Mucosa of descending colon (tissue), 3 donors: ENCODE measurements around the gene DLG2. TPM values are rescaled to one million over a fixed set of nuclear protein-coding genes. Genes with fewer than 3 reads are reported as not detected.

Source experiments
- ATAC-seq: fragments of 200-7000 bp; cut with Tn5 transposase; one replicate; pipeline ENCODE4 v1.9.1; 2020; ENCODE audit warnings: mild to moderate bottlenecking, moderate library complexity
- DNase-seq, 3 donors: peaks; one replicate each; pipeline ENCODE4 v3.0.0-alpha.2; 2020
- H3K36me3 ChIP-seq: fragments of 200-600 bp; one replicate; pipeline ENCODE4 v1.8.0; 2021; ENCODE audit warnings: low read depth, mild to moderate bottlenecking
- H3K4me1 ChIP-seq: fragments of 200-600 bp; one replicate; pipeline ENCODE4 v1.8.0; 2021; ENCODE audit warnings: low read depth, mild to moderate bottlenecking
- H3K4me3 ChIP-seq: fragments of 200-600 bp; one replicate; pipeline ENCODE4 v1.8.0; 2021; ENCODE audit warnings: mild to moderate bottlenecking
- H3K9me3 ChIP-seq: fragments of 200-600 bp; one replicate; pipeline ENCODE4 v1.8.0; 2021; ENCODE audit warnings: mild to moderate bottlenecking
- CTCF ChIP-seq: fragments of 200-600 bp; IDR thresholded peaks from one replicate; pipeline ENCODE4 v1.8.0; 2022; ENCODE audit warnings: antibody characterized with exemption, mild to moderate bottlenecking
- intact Hi-C, 2 donors: fragments of 100-400 bp; cut with DNase I in 1 of 2; cut with micrococcal nuclease in 1 of 2; formaldehyde crosslinking; loops; one replicate each; pipeline versions ENCODE4 v1.11.0 to v1.11.1; 2022; cut with DNase I, micrococcal nuclease
- total RNA-seq, 3 donors: library from RNA; stranded (reverse); fragmentation: NEBNext Ultra II Directional in 2 of 3; extraction: Animal tissue kit (Norgen Biotek cat#: 25700) in 2 of 3; gene quantifications; one replicate each; pipeline versions ENCODE4 v1.2.1 to v1.2.4, GENCODE V29; 2021 to 2023
- donor health status: DM: no; HTN: no; CAD: no; lungs with moderate emphysema.
- donor health status: DM: no; HTN: no; CAD: no.
- donor health status: DM: no; HTN: yes; CAD: no.

Gene DLG2
- total RNA-seq, 3 donors from 2014 or later = 2.1 to 11.1 (median 2.4) TPM

GRCh38 chr11:83945976-83946375 lies 1681.2 kb downstream of the DLG2 start:
- Histone ChIP-seq H3K4me3 (no peak overlapping the region), H3K36me3 (no peaks in the 10 kb centered on the region), H3K9me3 (no peaks in the 10 kb centered on the region), H3K4me1 (no peaks in the 10 kb centered on the region)
- no peak for TF ChIP-seq CTCF
- DNase-seq (no peak), ATAC-seq (no peak)
- intact Hi-C loops = no loop called here

- no peak for TF ChIP-seq CTCF
- H3K4me1 ChIP-seq = no peaks in the 10 kb centered on the region
- intact Hi-C loops = no loop called here
- ATAC-seq (no peak), DNase-seq (no peak)
- no peaks in the 10 kb centered on the region for H3K36me3 ChIP-seq
- no peaks in the 10 kb centered on the region for H3K9me3 ChIP-seq
- H3K4me3 ChIP-seq = no peak overlapping the region
Observed at GRCh38 chr11:83941050-83941449, 1686.1 kb downstream of the DLG2 start.

GRCh38 chr11:83938148-83938547 lies 1689.0 kb downstream of the DLG2 start:
- intact Hi-C loops = no loop called here
- H3K4me1 ChIP-seq = no peaks in the 10 kb centered on the region
- H3K36me3 ChIP-seq = no peaks in the 10 kb centered on the region
- H3K4me3 ChIP-seq = no peak overlapping the region
- ATAC-seq (no peak), DNase-seq (no peak)
- no peak for TF ChIP-seq CTCF
- H3K9me3 ChIP-seq = no peaks in the 10 kb centered on the region

- intact Hi-C loops = no loop called here
- no peaks in the 10 kb centered on the region for H3K4me1 ChIP-seq
- no peak for ATAC-seq
- no peak for TF ChIP-seq CTCF
- no peak for DNase-seq
- no peak overlapping the region for H3K4me3 ChIP-seq
- no peaks in the 10 kb centered on the region for H3K36me3 ChIP-seq
- H3K9me3 ChIP-seq = no peaks in the 10 kb centered on the region
Observed at GRCh38 chr11:83933008-83933407, 1694.1 kb downstream of the DLG2 start.

- intact Hi-C loops = no loop called here
- H3K36me3 ChIP-seq = no peaks in the 10 kb centered on the region
- H3K9me3 ChIP-seq = no peaks in the 10 kb centered on the region
- DNase-seq (no peak), ATAC-seq (no peak)
- no peaks in the 10 kb centered on the region for H3K4me1 ChIP-seq
- no peak overlapping the region for H3K4me3 ChIP-seq
- TF ChIP-seq CTCF = no peak
Observed at GRCh38 chr11:83927422-83927821, 1699.7 kb downstream of the DLG2 start.
